GM18861 (cell line): Measurements from ENCODE around the gene ZNF579.

Experiments used
- ATAC-seq: cut with Tn5 transposase; IDR thresholded peaks from one replicate; pipeline ENCODE4 v1.9.1; 2021; ENCODE audit not compliant: unreplicated experiment

ZNF579 gene

GRCh38 chr19:55580628-55581144, at the start of gene ZNF579:
ZNF579 (minus strand) TSS chr19:55580848; CDS start chr19:55579639, 1,209 bp downstream.
- no peak for ATAC-seq

- ATAC-seq: no peak
These were observed 45.7 kb upstream of the ZNF579 start for GRCh38 chr19:55626350-55626749.

GRCh38 chr19:55625004-55625326, 44.3 kb upstream of the ZNF579 start:
- no peak for ATAC-seq

GRCh38 chr19:55624109-55625003, 43.7 kb upstream of the ZNF579 start, which contains the start of gene ZNF784:
ZNF784 (minus strand) TSS chr19:55624566; CDS start chr19:55624561, 5 bp downstream.
- ATAC-seq: no peak

GRCh38 chr19:55623561-55623960, 42.9 kb upstream of the ZNF579 start:
- no peak for ATAC-seq

- no peak for ATAC-seq
These were observed 42.5 kb upstream of the ZNF579 start for GRCh38 chr19:55623130-55623529.

- ATAC-seq: no peak
These were observed 41.8 kb upstream of the ZNF579 start for GRCh38 chr19:55622242-55622969.

GRCh38 chr19:55621673-55622231, 41.1 kb upstream of the ZNF579 start:
- no peak for ATAC-seq

GRCh38 chr19:55621205-55621672, 40.6 kb upstream of the ZNF579 start:
- no peak for ATAC-seq

GRCh38 chr19:55620410-55621204, 40.0 kb upstream of the ZNF579 start:
- ATAC-seq: no peak

GRCh38 chr19:55619286-55619685, 38.6 kb upstream of the ZNF579 start:
- ATAC-seq: no peak

GRCh38 chr19:55618426-55618825, 37.8 kb upstream of the ZNF579 start:
- ATAC-seq: no peak

- no peak for ATAC-seq
These were observed 36.8 kb upstream of the ZNF579 start for GRCh38 chr19:55617426-55617825.

- no peak for ATAC-seq
These were observed 35.8 kb upstream of the ZNF579 start for GRCh38 chr19:55616395-55616875.

- ATAC-seq: no peak
These were observed 35.1 kb upstream of the ZNF579 start for GRCh38 chr19:55615543-55616394.

- ATAC-seq: no peak
These were observed 34.3 kb upstream of the ZNF579 start for GRCh38 chr19:55614711-55615542.

- no peak for ATAC-seq
These were observed 33.5 kb upstream of the ZNF579 start for GRCh38 chr19:55613930-55614710.

GRCh38 chr19:55613396-55613795, 32.7 kb upstream of the ZNF579 start:
- ATAC-seq: no peak
